A549 treated with AZD9567 at 1 μM for 4 hours (cell line): ENCODE results near the gene DCAF11. TPM values are rescaled to one million over a fixed set of nuclear protein-coding genes. Genes with fewer than 3 reads are reported as not detected.

Source experiments
- total RNA-seq: library from RNA; stranded (reverse); fragments of 200-300 nt; extraction: Qiagen RNA extraction; gene quantifications from 5 replicates; pipeline ENCODE4 v1.2.3, GENCODE V29; 2022; ENCODE audit not compliant: insufficient read depth

Gene DCAF11
- 19.7 to 29.9 TPM (median 20.1 TPM) in 5 replicates for total RNA-seq

DNA sequence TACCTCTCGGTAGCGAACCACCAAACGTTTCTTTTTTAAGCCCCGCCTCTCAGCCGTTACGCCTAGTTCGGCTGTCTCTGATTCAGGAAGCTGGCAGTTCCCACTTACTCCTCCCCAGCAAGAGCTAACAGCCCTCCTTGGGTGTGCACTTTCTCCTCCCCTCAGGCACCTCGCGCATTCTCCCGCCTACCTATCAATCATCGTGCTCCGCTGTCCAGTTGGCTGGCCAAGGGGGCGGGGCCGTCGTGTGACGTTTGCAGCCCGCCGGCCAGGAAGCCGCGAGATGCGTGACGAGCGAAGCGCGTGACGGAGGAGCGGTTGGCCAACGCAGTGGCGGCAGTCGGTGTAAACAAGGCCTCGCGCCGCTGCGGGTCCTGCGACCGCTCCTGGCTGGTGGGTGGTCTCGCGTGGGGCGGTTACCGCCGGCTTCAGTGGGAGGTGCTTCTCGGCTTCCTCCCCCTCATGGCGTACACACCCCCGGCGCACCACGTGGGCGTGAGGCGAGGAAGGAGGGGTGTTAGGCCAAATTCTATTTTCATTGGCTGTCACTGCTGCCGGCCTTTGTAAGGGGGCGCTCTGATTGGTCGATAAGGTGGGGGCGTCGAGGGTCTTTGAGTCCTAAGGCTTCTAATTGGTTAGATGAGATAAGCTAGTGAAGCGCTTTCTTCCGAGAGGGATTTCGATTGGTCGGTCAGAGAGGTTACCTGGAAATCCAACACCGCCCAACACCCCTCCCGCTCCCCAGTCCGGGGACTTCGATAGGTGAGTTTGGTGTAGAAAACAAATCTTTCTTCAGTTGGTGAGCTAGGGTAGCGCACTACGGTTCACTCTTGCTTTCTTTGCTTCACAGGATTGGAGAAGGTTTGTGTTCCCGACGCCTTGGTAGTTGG is at the start of gene DCAF11, which contains the start of gene NRL:
Gene DCAF11, plus strand, starts transcription at position 246 of the 890 bp plus-strand sequence. CDS start 818 bp downstream, outside the sequence.
Gene NRL, minus strand, starts transcription at position 418 of the 890 bp plus-strand sequence. CDS start 32,101 bp downstream, outside the sequence.

DNA sequence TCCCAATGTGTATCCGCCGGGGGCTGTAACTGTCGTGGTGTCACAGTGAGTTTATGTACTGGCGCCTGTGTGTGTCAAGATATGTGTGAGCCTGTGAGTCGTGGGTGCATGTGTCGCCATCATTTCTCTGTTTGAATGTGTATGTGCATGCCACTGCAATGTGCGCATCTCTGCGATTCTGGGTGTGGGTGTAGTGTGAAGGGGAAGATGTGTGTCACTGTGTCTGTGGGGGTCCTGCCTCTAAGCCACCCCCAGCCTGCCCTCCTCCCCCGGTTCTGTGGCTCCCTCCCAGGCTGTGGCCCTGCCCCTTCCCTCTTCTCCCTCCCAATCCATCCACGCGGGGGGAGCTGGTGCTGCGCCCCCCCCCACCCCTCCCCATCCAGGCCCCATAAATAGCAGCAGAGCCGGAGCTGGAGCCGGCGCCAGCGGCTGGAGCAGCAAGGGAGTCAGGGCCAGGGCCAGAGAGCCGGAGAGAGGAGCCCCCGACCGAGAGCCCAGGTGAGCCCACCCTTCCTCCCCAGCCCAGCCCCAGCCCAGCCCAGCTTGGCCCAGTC is 43.4 kb upstream of the DCAF11 start, which contains the start of gene CPNE6:
Gene CPNE6, plus strand, starts transcription at position 419 of the 554 bp plus-strand sequence. CDS start 1,375 bp downstream, outside the sequence.

DNA sequence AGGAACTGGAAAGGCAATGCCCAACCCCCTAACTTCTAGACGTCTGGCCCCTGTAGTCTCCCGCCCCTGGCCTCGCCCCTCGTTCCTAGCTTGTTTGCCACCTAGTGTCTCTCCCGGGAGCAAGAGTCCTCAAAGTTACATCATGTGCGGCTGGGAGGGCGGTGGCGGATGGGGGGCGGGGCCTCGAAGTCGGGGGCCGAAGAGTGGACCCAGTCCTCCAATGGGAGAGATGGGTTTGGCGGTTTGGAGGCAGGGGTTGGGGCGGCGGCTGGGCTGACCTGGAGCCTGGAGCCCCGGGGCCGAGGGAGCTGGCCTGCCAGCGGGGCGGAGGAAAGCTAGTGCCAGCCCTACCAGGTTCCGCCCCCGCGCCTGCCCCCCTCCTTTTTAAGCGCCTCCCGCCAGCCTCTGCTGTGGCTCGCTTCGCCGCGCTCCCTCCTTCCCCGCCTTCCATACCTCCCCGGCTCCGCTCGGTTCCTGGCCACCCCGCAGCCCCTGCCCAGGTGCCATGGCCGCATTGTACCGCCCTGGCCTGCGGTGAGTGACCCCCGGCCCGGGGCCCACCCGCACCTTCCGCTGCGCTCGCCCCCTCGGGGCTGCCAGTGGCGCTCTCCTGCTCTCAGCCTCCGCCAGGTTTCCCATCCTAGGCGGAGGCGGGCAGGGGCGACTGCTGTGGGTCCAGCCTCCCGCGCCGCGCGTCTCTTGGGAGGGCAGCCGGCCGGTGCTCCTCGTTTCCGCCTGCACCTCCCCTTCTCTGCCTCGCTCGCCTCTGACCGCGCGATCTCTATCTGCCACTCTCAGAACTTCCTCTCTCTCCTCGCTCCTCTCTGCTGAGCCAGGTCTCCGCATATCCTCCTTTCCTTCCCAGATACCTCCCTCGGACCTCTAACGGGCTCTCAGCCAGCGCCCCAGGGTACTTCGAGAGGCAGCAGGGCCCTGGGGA is 20.4 kb upstream of the DCAF11 start, which contains the start of gene PCK2:
Gene PCK2, plus strand, starts transcription at position 411 of the 940 bp plus-strand sequence. Its CDS starts 95 bp downstream, at position 506.

DNA sequence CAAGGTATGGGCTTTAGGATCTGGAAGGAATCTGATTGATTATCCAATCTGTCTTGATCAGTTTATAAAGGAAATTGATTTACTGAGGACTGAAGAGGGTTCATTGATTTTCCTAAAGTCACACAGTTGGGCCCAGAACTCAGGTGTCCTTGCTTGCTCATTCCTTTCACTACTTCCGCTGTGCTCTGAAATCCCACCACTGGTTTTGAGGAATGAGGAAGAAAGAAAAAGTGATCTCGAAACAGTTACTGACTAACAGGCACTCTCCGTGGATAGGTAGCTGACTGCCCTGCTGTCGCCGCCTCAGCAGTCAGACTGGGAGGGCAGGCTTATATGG is 15.8 kb downstream of the DCAF11 start, which contains the start of gene FITM1:
Gene FITM1, plus strand, starts transcription at position 280 of the 337 bp plus-strand sequence. CDS start 905 bp downstream, outside the sequence.

DNA sequence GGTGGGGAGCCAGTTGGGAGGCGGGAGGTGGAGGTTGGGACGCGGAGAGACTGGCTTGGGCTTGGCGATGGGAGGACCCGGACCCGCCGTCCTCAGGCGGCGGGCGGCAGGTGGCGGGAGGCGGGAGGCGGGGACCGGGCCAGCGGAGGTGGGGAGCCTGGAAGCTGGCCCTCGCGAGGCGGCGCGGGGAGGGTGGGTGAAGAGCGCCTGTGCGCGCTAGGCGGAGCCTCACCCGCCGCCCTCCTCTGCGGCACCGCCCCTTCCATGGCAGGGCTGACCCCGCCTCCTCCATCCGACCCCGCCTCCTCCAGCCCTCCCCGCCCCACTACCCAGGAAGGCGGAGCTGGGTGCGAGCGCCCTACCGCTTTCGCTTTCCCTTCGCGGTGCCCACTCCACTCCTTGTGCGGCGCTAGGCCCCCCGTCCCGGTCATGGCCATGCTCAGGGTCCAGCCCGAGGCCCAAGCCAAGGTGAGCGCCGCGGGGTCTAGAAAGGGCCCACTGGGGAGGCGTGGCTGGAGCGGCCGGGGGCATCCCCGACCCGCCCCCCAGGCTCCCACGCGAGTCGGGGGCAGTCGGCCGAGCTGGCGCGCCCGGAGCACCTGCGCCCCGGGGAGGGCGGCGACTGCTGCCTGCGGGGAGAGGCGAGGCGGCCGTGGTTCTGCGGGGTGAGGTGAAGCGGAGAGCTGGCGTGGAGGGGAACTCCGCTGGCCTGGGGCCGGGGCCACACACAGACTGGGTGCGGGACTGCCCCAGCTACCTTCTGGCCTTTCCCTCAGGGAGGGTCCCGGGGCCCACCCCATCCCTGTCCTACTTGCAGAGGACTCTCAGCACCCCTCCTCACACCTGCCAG is 21.5 kb downstream of the DCAF11 start, which contains the start of gene PSME1:
Gene PSME1, plus strand, starts transcription at position 361 of the 850 bp plus-strand sequence. Its CDS starts 69 bp downstream, at position 430.

DNA sequence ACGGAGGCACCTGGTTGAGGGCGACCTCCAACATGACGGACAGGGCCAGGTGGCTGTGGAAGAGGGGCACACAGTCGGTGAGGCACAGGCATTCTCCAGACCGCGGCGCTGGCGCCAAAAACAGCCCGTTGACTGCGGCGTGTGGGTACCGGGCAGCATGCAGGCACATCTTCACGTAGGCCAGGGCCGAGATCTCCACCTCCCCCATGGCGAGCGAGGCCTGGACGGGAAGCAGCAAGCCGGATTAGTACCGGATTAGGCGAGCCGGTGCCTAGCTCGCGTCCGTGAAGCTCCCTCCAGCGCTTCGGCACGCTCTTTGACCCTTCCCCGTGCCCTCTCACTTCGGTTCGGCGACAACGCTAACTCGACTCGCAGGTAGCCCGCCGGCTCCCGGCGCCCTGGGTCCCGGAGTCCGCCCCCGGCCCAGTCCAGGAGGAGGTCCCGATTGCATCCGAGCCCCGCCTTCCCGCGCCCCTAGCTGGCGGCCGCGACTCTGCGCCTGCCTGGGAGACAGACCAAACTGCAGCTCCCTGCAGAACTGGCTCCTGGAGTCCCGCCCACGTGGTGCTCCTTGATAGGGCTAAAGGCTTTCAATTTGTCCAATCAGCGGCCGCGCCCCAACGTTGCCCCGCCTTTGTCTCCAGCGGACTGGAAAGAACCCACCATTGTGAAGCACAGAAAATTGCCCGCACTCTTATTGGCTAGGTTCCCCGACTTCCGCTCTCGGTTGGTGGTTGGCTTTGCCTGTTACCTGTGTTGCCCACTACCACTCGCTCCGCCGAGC is 26.7 kb downstream of the DCAF11 start, which contains the start of gene EMC9:
Gene EMC9, minus strand, starts transcription at position 495 of the 784 bp plus-strand sequence. Its CDS starts 287 bp downstream, at position 208.

DNA sequence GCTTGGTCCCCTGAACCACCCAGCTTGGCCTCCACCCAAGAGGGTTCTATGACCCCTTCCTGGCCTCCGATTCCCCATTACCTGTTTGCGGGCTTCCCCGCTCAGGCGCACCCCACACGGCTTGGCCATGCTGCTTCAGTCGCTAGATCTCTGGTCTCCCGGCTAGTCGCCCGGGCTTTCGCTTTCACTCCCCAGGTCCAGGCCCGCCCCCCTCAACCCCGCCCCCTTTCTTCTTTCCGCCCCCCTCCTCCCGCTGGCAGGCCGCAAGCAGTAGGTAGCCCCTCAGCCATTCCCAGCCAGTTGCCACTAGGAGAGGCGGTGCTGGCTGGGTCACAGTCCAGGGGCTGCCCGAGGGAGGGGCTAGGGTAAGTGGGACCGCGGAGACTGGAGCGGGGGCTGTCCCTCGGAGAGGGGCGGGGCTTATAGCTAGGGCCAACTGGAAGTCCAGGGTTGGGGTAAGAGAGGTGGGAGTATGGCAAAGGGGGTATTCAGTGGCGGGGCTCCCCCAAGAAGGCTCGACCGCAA is 31.9 kb downstream of the DCAF11 start, which contains the start of gene PSME2:
Gene PSME2, minus strand, starts transcription at position 158 of the 525 bp plus-strand sequence. Its CDS starts 29 bp downstream, at position 129.

DNA sequence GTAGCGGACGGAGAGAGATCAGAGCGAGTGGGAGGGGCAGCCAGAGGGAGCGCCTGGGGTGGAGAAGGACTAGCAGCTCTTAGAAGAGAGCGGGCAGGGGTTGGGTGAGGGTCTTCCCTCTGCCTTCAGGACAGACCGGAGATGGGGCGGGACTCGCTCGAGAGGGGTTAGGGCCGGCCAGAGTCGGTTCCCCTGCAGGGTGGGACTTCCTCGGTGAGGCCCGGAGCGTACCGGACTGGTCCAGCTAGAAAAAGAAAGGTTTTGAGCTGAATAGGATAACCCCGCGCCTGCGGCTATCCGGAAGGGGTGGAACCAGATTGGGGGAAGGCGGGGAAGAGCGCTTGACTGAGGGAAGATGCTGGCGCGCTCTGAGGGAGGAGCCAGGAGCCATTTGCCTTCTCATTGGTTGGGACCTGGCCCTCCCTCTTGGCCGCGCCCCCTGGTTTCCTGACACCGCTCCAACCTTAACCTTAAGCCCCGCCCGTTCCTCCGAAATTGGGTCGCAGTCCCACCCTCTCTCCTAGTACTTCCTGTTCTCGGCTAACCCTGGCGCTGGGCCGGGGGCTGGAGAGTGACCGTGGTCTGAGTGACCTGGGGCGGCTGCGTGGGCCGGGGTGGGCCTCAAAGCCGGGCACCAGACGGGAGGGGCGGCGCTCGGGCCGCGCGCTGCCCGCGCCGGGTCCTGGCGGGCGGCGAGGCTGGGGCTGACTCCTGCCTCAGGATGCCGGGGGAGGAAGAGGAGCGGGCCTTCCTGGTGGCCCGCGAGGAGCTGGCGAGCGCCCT is 32.6 kb downstream of the DCAF11 start, which contains the start of gene RNF31:
Gene RNF31, plus strand, starts transcription at position 521 of the 783 bp plus-strand sequence. Its CDS starts 201 bp downstream, at position 722.

DNA sequence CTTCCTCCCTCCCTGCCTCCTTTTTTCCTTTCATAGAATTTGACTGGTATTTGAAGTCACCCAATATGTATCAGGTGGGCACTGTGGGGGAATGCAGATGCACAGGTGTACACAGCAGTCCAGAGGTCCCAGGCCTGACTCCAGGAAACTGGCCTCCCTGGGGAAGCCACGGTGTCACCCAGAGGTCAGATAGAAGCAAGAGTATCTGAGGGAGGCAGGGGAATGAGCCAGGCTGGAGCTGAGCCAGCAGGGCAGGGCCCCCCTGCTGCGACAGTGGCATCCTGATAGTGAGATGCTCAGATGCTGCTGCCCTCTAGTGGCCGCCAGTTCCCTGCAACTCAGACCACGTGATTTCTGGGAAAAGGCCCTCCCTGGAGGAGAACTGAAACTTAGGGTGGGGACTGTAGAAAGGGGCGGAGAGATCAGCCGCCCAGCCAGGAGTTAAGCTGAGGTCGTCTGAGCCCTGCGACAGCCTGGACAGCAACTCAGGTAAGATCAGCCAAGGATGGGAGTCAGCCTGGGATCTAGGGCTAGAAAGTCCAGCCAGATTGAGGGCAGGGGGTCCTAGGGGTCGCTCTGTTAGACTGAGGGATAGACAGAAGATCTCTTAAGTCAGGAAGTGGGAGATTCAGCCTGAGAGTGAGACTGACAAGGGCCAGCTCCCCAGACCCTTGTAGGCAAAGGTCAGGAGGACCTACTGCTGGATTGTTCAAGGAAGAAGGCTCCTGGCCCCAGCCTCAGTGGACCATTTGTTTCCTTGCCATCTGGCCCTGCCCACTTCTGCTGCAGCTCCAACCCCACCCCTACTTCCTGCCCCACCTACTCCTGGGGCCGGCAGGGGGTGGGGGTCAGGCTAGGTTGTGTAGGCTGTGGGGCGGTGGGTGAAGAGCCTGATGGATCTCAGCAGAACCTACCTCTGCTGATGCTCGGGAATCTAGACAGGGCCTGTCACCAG is 46.5 kb downstream of the DCAF11 start, which contains the start of gene IRF9:
Gene IRF9, plus strand, starts transcription at position 416 of the 955 bp plus-strand sequence. CDS start 880 bp downstream, outside the sequence.

DNA sequence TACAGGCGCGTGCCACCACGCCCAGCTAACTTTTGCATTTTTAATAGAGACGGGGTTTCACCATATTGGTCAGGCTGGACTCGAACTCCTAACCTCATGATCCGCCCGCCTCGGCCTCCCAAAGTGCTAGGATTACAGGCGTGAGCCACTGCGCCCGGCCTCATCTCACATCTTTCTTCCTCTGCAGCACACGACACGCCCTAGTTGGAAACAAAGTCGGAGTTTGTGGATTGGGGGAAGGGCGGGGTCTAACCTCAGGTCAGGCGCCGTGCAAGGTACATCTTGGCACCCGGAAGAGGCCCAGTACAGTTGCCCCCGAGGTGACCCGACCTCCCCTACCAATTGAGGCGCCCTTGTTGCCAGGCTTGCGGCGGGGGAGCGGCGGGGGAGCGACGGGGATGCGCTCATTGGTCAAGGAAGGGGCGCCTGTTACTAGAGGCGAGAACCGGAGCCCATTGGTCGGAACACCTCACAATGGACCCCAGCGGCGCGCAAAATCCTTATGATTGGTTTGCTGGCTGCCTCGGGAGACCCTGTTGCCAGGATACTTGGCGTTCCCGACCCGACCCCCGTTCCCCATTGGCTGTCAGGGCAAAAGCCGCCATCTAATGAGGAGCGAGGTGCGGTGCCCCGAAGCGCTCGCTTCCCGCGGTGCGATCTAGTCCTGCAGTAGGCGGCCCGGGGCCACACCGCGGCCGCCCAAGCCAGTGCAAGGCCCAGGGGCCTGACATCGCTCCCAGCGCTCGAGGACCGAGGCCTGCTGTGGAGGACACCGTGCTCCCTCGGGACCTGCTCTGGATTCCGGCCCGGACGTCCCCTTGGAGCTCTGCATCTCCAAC is 57.1 kb downstream of the DCAF11 start, which contains the start of gene REC8:
Gene REC8, plus strand, starts transcription at position 659 of the 839 bp plus-strand sequence. CDS start 473 bp downstream, outside the sequence.

Other genes with a start within 250 kb of the DCAF11 start
- gene DHRS4, start 161.0 kb upstream of the DCAF11 start, total RNA-seq = 43.0 to 65.3 TPM (median 47.9 TPM) in 5 replicates
- gene DHRS4L2, start 125.8 kb upstream of the DCAF11 start, total RNA-seq = 22.9 to 34.9 TPM (median 30.9 TPM) in 5 replicates
- gene CARMIL3, start 62.8 kb upstream of the DCAF11 start, total RNA-seq = 0.47 to 0.84 TPM (median 0.64 TPM) in 4 of 5 replicates, not detected in the other
- gene CPNE6, start 43.2 kb upstream of the DCAF11 start, total RNA-seq = 0.03 to 0.11 TPM (median 0.05 TPM) in 3 of 5 replicates, not detected in the others
- gene PCK2, start 20.5 kb upstream of the DCAF11 start, total RNA-seq = 18.9 to 22.7 TPM (median 21.0 TPM) in 5 replicates
- 0.77 to 1.0 TPM (median 0.88 TPM) in 4 of 5 replicates, not detected in the other for gene NRL, start 172 bp downstream of the DCAF11 start, total RNA-seq
- 0.09 to 0.11 TPM in 2 of 5 replicates, not detected in the others for gene FITM1, start 15.9 kb downstream of the DCAF11 start, total RNA-seq
- 157 to 178 TPM (median 167 TPM) in 5 replicates for gene PSME1, start 21.4 kb downstream of the DCAF11 start, total RNA-seq
- 47.3 to 67.1 TPM (median 62.0 TPM) in 5 replicates for gene EMC9, start 26.8 kb downstream of the DCAF11 start, total RNA-seq
- gene PSME2, start 31.8 kb downstream of the DCAF11 start, total RNA-seq = 132 to 193 TPM (median 160 TPM) in 5 replicates
- gene RNF31, start 32.7 kb downstream of the DCAF11 start, total RNA-seq = 27.3 to 37.8 TPM (median 34.3 TPM) in 5 replicates
- 9.1 to 15.9 TPM (median 13.6 TPM) in 5 replicates for gene IRF9, start 46.5 kb downstream of the DCAF11 start, total RNA-seq
- 3.3 to 6.0 TPM (median 4.0 TPM) in 5 replicates for gene REC8, start 57.3 kb downstream of the DCAF11 start, total RNA-seq
- gene IPO4, start 74.0 kb downstream of the DCAF11 start, total RNA-seq = 73.9 to 90.6 TPM (median 84.9 TPM) in 5 replicates
- 56.1 to 71.9 TPM (median 59.3 TPM) in 5 replicates for gene TM9SF1, start 80.7 kb downstream of the DCAF11 start, total RNA-seq
- not detected in 5 replicates for gene TSSK4, start 90.9 kb downstream of the DCAF11 start, total RNA-seq
- gene CHMP4A, start 98.7 kb downstream of the DCAF11 start, total RNA-seq = 77.6 to 89.1 TPM (median 81.5 TPM) in 5 replicates
- gene MDP1, start 101.3 kb downstream of the DCAF11 start, total RNA-seq = 20.7 to 31.9 TPM (median 29.7 TPM) in 5 replicates
- gene NEDD8, start 117.6 kb downstream of the DCAF11 start, total RNA-seq = 348 to 468 TPM (median 465 TPM) in 5 replicates
- 53.0 to 75.8 TPM (median 56.4 TPM) in 5 replicates for gene GMPR2, start 118.2 kb downstream of the DCAF11 start, total RNA-seq
- gene TINF2, start 127.8 kb downstream of the DCAF11 start, total RNA-seq = 32.1 to 39.8 TPM (median 39.2 TPM) in 5 replicates
- 0.66 to 1.5 TPM (median 1.0 TPM) in 4 of 5 replicates, not detected in the other for gene TGM1, start 148.4 kb downstream of the DCAF11 start, total RNA-seq
- gene RABGGTA, start 156.8 kb downstream of the DCAF11 start, total RNA-seq = 15.3 to 23.4 TPM (median 16.9 TPM) in 5 replicates
- gene DHRS1, start 185.0 kb downstream of the DCAF11 start, total RNA-seq = 9.7 to 13.7 TPM (median 12.1 TPM) in 5 replicates
- gene NOP9, start 185.1 kb downstream of the DCAF11 start, total RNA-seq = 14.4 to 18.4 TPM (median 16.9 TPM) in 5 replicates
- gene CIDEB, start 193.2 kb downstream of the DCAF11 start, total RNA-seq = 0.09 to 0.51 TPM (median 0.32 TPM) in 4 of 5 replicates, not detected in the other
- 5.2 to 8.2 TPM (median 6.0 TPM) in 4 of 5 replicates, not detected in the other for gene LTB4R2, start 195.4 kb downstream of the DCAF11 start, total RNA-seq
- gene LTB4R, start 196.7 kb downstream of the DCAF11 start, total RNA-seq = 5.7 to 9.1 TPM (median 7.6 TPM) in 5 replicates
- gene ADCY4, start 220.3 kb downstream of the DCAF11 start, total RNA-seq = not detected in 5 replicates
- gene RIPK3, start 225.2 kb downstream of the DCAF11 start, total RNA-seq = not detected in 5 replicates